ENCODE measurements around the gene URAD.
A peak's percentile ranks its signal among the peaks of the same experiment; 100 is the strongest.

Gene URAD

DNA sequence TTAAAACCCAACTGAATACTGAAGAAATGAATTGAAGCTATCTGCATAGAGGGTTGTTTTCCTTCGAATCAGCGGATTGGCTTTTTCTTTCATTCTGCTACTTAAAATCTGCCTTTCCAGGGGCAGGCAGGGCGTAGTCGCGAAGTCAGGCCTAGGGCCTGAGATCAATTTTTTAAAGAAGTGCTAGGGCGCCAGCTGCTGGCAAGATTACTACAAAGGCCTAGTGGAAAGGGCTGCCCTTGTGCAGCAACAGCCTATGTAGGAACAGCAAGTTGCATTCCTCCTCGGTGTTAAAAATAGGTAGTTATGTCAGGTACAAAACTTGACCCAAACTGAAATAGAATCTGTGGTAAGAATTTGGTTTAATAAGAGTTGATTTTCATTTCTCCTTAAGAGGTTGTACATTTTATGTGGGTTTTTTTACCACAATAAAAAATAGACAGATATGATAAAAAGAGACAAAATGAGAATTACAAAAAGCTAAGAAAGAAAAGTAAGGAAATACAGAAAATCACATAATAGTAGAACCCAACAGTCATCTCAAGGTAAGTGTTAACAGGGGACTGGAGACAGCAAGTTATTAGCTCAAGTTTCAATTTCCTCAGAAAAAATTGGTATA lies 9.5 kb upstream of the URAD start:
- DNase-seq = peak; percentile 16

DNA sequence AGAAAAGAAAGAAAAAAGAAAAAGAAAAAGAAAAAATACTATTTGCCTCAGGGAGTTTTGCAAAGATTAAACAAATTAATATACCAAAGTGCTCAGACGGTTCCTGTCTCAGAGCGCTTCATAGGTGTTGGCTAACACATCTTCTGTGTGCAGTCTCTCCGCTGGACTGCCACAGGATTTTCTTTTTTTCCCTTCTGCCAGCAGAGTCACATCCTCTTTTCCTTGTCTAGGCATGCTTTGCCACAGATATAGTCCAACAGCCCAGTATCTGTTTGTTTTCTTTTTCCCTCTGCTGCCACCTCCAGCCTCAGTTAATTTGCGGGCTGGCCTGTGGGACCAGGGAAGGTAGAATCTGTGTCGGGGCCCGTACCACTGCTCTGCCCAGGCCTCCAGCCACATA lies 3.4 kb upstream of the URAD start:
- DNase-seq = no peak

DNA sequence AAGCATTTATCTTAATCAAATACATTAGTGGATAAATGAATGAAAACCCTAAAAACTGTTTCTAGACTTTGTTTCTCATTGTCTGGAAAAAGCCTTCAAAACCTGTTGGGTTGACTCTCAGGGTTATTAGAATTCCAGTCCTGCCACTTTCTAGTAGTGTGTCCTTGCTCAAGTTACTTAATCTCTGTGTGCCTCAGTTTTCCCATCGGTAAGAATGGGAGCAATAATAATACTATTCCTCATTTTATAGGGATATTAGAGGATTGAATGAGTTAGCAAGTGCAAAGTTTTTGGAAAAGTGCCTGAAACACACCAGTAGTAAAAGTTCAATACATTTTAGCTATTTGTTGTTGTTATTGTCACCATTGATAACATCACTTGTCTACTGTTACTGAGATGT lies 2.9 kb downstream of the URAD start:
- DNase-seq = no peak

DNA sequence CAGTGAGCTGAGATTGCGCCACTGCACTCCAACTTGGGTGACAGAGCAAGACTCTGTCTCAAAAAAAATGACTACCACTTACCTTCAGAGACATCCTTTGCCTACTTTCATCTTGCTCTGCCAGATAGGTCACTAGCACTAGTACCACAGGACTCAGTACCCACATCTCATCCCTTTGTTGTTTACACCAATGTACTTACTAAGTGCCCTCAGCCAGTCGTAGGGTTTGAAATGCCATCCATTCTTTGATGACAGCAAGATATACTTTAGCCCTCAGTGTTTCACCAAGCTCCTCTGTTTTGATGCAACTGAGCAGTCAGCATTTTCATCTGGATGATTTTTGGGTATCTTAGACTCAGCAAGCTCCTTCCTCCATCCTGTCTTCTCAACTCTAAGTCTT lies 6.1 kb downstream of the URAD start:
- no peak for DNase-seq

- DNase-seq = no peak
Measured at GRCh38 chr13:27981006-27981708, 7.3 kb downstream of the URAD start.

DNA sequence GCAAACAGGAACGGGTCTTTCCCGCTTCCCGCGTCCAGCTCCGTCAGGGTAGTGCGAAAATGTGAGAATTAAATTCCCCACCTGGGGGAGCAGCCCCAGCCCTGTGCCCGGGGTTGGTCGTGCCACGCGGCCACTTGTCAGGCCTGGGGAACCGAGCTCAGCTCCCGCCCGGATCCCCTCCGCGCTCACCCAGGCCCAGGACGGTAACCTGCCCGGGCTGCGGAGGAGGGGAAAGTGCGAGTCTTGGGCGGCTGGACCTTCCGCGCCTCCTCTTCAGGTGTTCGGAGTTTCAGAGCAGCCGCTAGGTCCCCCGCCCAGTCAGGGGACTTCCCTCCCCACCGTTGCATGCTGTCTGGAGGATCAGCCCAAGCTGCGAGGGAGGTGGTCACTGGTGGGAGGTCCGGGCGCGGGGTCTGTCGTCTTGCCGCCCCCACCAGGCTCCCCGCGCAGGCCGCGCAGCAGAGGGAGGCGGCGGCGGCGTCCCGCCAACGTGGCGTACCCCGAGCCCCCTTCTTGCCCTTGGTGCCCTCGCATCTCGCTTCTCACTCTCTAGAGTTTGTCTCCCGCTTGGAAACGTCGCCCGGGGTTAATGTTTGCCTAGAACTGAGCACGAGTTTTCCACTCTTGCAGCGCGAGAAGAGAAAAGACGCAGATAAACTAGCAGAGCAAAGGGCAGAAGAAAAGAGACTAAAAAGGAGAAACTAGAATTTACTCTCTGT lies 8.1 kb downstream of the URAD start:
- no peak for DNase-seq

DNA sequence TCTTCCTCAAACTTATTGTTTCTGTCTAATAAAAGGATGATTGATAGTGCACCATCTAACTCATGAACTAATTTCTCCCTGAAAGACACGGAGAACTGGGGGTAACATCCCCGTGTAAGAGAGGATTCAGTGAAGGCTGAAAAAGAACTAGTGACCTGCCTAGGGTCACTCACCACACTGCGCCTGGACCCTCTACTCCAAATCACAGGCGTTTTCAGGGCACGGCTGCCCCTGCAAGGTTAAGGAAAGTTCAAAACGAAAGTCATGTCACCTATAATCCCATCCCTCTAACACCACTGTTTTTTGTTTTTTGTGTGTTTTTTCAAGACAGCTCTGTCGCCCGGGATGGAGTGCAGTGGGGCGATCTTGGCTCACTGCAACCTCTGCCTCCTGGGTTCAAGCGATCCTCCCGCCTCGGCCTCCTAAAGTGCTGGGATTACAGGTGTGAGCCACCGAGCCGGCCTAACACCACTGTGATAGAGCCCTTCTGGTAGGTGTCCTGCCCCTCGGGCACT lies 8.7 kb downstream of the URAD start:
- no peak for DNase-seq

DNA sequence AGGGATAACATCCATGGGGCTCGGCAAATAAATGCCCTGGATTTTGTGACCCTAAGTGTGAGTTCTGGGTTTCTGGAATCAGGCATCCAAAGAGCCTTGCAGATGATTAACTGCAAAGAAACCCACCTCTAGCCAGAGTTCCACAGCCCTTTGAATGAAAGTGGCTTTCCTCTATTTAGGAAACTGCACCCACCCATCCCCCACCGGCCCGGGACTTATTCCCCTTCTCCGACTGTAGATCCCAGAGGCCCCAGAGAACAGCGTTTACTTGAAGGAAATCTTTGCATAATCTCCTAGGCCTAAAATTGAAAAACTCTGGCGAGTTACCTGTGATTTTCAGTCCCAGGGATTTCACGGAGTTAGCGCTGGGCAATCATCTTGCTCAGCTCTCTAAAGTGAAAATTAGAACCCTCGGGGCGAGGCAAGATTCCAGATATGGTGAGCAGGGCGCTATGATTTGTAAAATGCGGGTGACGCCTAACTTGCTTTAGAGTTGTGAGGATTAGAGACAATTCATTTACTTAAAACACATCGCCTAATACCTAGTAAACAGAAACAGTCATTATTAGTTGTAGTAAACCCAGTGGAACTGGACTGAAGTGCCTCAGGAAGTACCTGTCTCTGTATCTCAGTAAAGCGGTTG lies 9.4 kb downstream of the URAD start:
- no peak for DNase-seq

GRCh38 chr13:27978301-27978968 lies 10.1 kb downstream of the URAD start:
- no peak for DNase-seq

GRCh38 chr13:27977476-27978300 lies 10.8 kb downstream of the URAD start:
- DNase-seq = no peak

GRCh38 chr13:27976362-27977091 lies 12.0 kb downstream of the URAD start:
- no peak for DNase-seq

DNA sequence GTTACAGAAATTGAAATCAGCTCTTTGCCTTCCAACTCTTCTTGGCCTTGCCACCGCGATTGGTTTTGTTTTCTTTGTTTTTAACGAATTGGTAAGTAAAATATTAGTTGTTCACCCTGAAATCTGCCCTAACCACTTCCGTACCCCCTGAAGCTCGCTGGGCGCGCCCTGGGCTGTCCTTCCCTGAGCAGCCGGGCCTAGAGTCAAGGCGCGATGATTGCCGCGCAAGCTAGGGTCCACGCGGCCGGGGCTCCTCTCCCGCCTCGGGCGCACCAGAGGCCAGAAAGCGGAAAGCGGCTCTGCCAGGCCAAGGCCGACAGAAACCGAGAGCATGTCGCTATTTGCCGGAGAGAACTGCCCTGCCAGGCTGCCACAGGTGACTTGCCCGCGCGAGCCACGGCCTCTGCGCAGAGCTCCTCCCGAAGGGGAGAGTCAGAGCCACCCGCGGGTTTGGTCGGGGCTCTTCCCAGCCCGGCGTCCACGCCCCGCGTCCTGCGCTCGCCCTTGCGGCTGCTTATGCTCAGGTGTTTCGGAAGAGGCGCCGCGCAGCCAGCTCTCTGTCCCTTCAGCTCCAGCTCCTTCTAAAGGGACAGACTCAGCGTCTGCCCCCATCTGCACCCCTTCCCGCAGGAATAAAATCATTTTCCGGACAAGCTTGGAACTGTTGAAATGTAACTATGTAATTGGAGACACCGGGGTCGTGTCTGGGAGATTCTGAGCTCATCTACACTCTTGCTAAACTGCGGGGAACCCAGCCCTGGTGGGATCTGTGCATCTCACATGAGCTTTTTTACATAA lies 12.7 kb downstream of the URAD start:
- no peak for DNase-seq

- no peak for DNase-seq
Measured at GRCh38 chr13:27973961-27974662, 14.4 kb downstream of the URAD start.

GRCh38 chr13:27973291-27973690 lies 15.2 kb downstream of the URAD start:
- DNase-seq = no peak

- DNase-seq = no peak
Measured at GRCh38 chr13:27972478-27972820, 16.0 kb downstream of the URAD start.

GRCh38 chr13:27971776-27972477 lies 16.6 kb downstream of the URAD start:
- DNase-seq = no peak

GRCh38 chr13:27971236-27971645 lies 17.3 kb downstream of the URAD start:
- DNase-seq = no peak

- DNase-seq = no peak
Measured at GRCh38 chr13:27970382-27971235, 17.9 kb downstream of the URAD start.

All from NCI-H146 (cell line).